Activated B cell treated with CpG ODN at 0.5 μM for 24 hours (primary cell): Measurements from ENCODE around the gene CLDN34. TPM values are rescaled to one million over a fixed set of nuclear protein-coding genes. Genes with fewer than 3 reads are reported as not detected.

Source experiments
- ATAC-seq: fragments of 200-7000 bp; cut with Tn5 transposase; one replicate; pipeline ENCODE4 v1.10.0; 2021; ENCODE audit warnings: low read depth, mild to moderate bottlenecking, moderate library complexity
- CTCF ChIA-PET: fragments of 350-600 bp; sonication (Branson Sonifier 250); formaldehyde crosslinking; loops from one replicate; lab custom pipeline; 2021; ENCODE audit warnings: antibody characterized with exemption; lab: Charles Lee
- POLR2A ChIA-PET: fragments of 350-600 bp; sonication (Branson Sonifier 250); formaldehyde crosslinking; loops from one replicate; lab custom pipeline; 2021; ENCODE audit warnings: antibody characterized with exemption; lab: Charles Lee
- DNase-seq: peaks from one replicate; pipeline ENCODE4 v3.0.0; 2022
- H3K27ac Mint-ChIP-seq: one replicate; pipeline ENCODE4 v1.8.0; 2020; ENCODE audit warnings: mixed read lengths
- H3K27me3 Mint-ChIP-seq: one replicate; pipeline ENCODE4 v1.8.0; 2021; ENCODE audit warnings: mixed read lengths
- H3K36me3 Mint-ChIP-seq: one replicate; pipeline ENCODE4 v1.8.0; 2021; ENCODE audit warnings: low read depth, mixed read lengths
- H3K4me1 Mint-ChIP-seq: one replicate; pipeline ENCODE4 v1.8.0; 2021; ENCODE audit warnings: mixed read lengths
- H3K4me3 Mint-ChIP-seq: one replicate; pipeline ENCODE4 v1.8.0; 2020; ENCODE audit warnings: mild to moderate bottlenecking, mixed read lengths
- H3K9me3 Mint-ChIP-seq: one replicate; pipeline ENCODE4 v1.8.0; 2020; ENCODE audit warnings: mixed read lengths
- CTCF ChIP-seq: fragments of 200-600 bp; IDR thresholded peaks from one replicate; pipeline ENCODE4 v1.8.0; 2022; ENCODE audit warnings: antibody characterized with exemption, mild to moderate bottlenecking
- intact Hi-C: fragments of 100-400 bp; cut with micrococcal nuclease; formaldehyde crosslinking; loops from one replicate; pipeline ENCODE4 v1.15.1; 2024
- total RNA-seq: library from RNA; stranded (reverse); gene quantifications from 2 replicates; pipeline ENCODE4 v1.2.3, GENCODE V29; 2022

CLDN34 gene
- total RNA-seq, 1 donor from 2014 or later = not detected

DNA sequence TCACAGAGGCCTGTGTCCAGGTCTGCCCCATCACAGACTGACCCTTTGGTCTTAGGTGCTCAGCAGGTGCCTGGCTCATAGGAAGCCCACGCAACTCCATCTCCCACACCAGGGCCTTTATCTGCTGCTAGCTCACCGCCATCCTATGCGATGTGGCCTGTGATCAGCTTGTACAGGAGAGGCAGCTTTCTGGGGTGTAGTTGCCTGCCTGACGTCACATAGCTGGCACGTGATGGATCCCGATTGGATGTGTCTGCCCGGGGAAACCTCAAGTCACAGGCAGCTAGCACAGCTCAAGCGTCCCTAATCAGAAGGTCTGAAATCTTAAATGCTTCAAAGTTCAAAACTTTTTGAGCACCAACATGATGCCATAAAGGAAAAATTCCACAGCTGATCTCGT lies 41.2 kb upstream of the CLDN34 start:
- ATAC-seq (no peak), DNase-seq (no peak)
- ChIA-PET CTCF (no interaction called here), POLR2A (no interaction called here)
- no peak for TF ChIP-seq CTCF
- no peak overlapping the region for H3K4me3 Mint-ChIP-seq
- no peaks in the 10 kb centered on the region for H3K4me1 Mint-ChIP-seq
- no peak overlapping the region for H3K27ac Mint-ChIP-seq
- no peaks in the 10 kb centered on the region for H3K27me3 Mint-ChIP-seq
- H3K36me3 Mint-ChIP-seq = no peaks in the 10 kb centered on the region
- intact Hi-C loops = no loop called here
- H3K9me3 Mint-ChIP-seq = no peaks in the 10 kb centered on the region

DNA sequence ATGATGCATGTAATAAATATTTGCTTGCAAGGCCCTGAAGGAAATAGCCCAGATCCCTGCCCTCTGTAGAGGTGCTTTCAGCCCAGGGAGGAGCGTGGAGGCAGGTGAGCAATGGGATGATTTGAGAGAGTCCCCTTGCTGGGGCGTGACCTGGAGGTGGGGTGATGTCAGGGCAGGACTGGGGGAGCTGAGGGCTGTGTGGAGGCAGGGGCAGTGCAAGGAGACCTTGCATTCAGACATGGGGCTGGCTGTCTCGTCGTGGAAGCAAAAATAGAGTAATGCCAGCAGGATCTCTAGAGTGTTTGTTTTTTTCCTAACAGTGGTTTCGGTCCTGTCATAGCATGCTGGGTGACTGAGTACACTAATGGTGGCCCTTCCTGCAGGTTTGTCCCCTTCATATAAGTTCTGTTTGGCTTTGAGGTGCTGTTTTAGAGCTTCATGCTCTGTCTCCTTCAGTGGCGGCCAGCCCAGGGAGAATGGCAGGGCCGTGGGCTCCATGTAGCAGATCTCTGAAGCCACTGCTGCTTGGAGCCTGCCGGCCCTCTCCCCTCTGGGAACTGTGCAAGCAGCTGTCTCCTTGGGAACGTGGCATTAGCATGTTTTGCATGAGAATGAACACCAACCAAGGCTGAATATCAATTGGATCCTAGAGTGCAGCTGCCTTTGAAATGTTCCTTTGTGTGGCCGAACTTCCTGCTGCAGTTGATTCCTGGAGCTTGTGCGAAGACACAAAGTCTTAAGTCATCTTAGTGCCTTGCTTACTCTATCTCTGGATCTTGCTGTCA lies 39.3 kb upstream of the CLDN34 start:
- H3K27ac Mint-ChIP-seq = no peak overlapping the region
- ATAC-seq = no peak
- no peaks in the 10 kb centered on the region for H3K4me1 Mint-ChIP-seq
- ChIA-PET CTCF (no interaction called here), POLR2A (no interaction called here)
- no peaks in the 10 kb centered on the region for H3K9me3 Mint-ChIP-seq
- no peaks in the 10 kb centered on the region for H3K36me3 Mint-ChIP-seq
- no peaks in the 10 kb centered on the region for H3K27me3 Mint-ChIP-seq
- TF ChIP-seq CTCF = no peak
- H3K4me3 Mint-ChIP-seq = no peak overlapping the region
- intact Hi-C loops = no loop called here
- DNase-seq = no peak

- H3K4me1 Mint-ChIP-seq = peaks cover 5% of the 10 kb centered on the region
- H3K27ac Mint-ChIP-seq = no peak overlapping the region
- TF ChIP-seq CTCF = no peak
- H3K36me3 Mint-ChIP-seq = no peaks in the 10 kb centered on the region
- H3K4me3 Mint-ChIP-seq = no peak overlapping the region
- no peaks in the 10 kb centered on the region for H3K27me3 Mint-ChIP-seq
- no peak for ATAC-seq
- POLR2A ChIA-PET = no interaction called here
- H3K9me3 Mint-ChIP-seq = no peaks in the 10 kb centered on the region
- CTCF ChIA-PET = no interaction called here
- DNase-seq = no peak
- intact Hi-C loops = no loop called here
Observed at GRCh38 chrX:9935436-9935835, 31.7 kb upstream of the CLDN34 start.

- Mint-ChIP-seq H3K4me3 (no peak overlapping the region), H3K27ac (no peak overlapping the region), H3K27me3 (no peaks in the 10 kb centered on the region), H3K36me3 (no peaks in the 10 kb centered on the region), H3K9me3 (no peaks in the 10 kb centered on the region), H3K4me1 (peaks cover 25% of the 10 kb centered on the region)
- intact Hi-C loops = no loop called here
- ChIA-PET POLR2A (no interaction called here), CTCF (no interaction called here)
- no peak for TF ChIP-seq CTCF
- DNase-seq = no peak
- no peak for ATAC-seq
Observed at GRCh38 chrX:9937761-9938160, 29.4 kb upstream of the CLDN34 start.

- ChIA-PET POLR2A (no interaction called here), CTCF (interaction anchor here (0.5 kb wide), 1 partner anchor 831 kb away, joined by 3 read pairs; no protein-coding TSS in a partner anchor)
- TF ChIP-seq CTCF = no peak
- Mint-ChIP-seq H3K36me3 (no peaks in the 10 kb centered on the region), H3K27ac (no peak overlapping the region), H3K27me3 (no peaks in the 10 kb centered on the region), H3K4me1 (peaks cover 29% of the 10 kb centered on the region), H3K4me3 (no peak overlapping the region), H3K9me3 (no peaks in the 10 kb centered on the region)
- DNase-seq (no peak), ATAC-seq (no peak)
- intact Hi-C loops = no loop called here
Observed at GRCh38 chrX:9938516-9938915, 28.6 kb upstream of the CLDN34 start.
